ENCODE results near the gene CDH5.

DNA sequence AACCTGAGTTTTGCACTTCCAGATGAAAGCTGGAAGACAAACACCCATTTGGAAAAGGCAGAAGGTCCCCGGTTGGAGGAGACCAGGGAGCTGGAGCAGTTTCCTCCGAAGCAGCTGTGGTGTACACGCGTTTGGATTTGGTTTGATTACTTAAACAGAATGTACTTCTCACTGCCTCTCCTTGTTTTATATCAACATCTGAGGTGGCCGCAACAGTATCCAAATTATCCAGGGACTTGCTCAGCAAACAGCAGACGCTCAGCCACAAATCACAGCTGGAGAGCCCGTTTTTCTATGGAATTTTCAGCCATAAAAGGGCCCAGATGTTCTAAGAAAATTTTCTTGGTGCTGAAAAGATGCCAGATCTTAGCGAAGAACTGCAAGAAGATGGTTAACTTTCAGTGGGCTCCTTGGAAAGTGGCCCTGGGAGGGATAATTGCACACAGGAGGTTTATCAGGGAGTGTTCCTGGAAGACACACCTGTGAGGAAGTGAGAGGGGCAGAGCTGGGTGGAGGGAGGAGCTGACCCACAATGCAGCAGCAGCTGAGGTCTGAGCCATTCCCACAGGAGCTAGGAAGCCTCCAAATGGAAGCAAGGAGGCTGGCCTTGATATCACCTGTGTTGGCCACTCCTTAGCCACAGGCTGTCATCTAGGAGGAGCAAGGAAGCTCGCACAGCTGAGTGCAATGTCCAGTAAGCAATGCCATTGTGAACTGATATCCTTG is 28.9 kb upstream of the CDH5 start:
- TF ChIP-seq, protein P1, sequence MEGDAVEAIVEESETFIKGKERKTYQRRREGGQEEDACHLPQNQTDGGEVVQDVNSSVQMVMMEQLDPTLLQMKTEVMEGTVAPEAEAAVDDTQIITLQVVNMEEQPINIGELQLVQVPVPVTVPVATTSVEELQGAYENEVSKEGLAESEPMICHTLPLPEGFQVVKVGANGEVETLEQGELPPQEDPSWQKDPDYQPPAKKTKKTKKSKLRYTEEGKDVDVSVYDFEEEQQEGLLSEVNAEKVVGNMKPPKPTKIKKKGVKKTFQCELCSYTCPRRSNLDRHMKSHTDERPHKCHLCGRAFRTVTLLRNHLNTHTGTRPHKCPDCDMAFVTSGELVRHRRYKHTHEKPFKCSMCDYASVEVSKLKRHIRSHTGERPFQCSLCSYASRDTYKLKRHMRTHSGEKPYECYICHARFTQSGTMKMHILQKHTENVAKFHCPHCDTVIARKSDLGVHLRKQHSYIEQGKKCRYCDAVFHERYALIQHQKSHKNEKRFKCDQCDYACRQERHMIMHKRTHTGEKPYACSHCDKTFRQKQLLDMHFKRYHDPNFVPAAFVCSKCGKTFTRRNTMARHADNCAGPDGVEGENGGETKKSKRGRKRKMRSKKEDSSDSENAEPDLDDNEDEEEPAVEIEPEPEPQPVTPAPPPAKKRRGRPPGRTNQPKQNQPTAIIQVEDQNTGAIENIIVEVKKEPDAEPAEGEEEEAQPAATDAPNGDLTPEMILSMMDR (IDR thresholded peaks at IDR 0.05; ENCODE audit: low read length): no peak
- no peak for TF ChIP-seq EZH2 (IDR thresholded peaks at IDR 0.05; ENCODE audit: borderline replicate concordance, low read length)

Measured in OCI-LY1 (cell line).